LNCaP clone FGC (cell line): Measurements from ENCODE around the gene PIF1.
A peak's percentile ranks its signal among the peaks of the same experiment; 100 is the strongest.
"Not testable (repeated sequence)": the region's sequence is repeated elsewhere in the genome, so short reads cannot be mapped to it uniquely, and the experiment has no call there.

Source experiments
- DNase-seq: peaks from one replicate; pipeline ENCODE4 v3.0.0-alpha.2; 2011; ENCODE audit warnings: low read depth
- H3K4me3 ChIP-seq: 2 replicates; pipeline ENCODE4 v1.5.1; 2011; ENCODE audit warnings: mild to moderate bottlenecking, low read depth, low read length, control low read depth
- TF ChIP-seq, protein P1 (sequence below): IDR thresholded peaks from 2 replicates; pipeline ENCODE4 v1.5.1; 2012; ENCODE audit warnings: mild to moderate bottlenecking; ENCODE audit not compliant: control insufficient read depth, insufficient read depth; ENCODE audit errors: extremely low read depth

PIF1 gene

DNA sequence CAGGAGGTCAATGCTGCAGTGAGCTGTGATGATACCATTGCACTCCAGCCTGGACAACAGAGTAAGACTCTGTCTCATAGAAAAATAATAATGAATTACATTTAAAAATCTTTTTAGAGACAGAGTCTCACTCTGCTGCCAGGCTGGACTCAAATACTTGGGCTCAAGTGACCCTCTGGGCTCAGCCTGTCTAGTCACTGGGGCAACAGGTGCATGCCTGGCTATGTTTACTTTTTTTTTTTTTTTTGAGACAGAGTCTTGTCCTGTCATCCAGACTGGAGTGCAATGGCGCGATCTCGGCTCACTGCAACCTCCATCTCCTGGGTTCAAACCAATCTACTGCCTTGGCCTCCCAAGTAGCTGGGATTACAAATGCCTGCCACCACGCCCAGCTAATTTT, 8.2 kb upstream of the PIF1 start:
- DNase-seq, result no peak

DNA sequence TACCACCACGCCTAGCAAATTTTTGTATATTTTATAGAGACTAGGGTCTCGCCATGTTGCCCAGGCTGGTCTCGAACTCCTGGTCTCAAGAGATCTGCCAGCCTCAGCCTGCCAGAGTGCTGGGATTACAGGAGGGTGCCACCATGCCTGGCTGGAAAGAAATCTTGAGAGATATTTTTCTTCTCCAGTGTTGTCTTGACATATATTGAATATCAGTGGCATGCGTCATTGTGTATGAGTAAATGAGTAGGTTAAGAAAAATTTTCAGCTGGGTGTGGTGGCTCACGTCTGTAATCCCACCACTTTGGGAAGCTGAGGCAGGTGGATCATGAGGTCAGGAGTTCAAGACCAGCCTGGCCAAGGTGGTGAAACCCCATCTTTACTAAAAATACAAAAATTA, 3.5 kb upstream of the PIF1 start:
- TF ChIP-seq, protein P1, sequence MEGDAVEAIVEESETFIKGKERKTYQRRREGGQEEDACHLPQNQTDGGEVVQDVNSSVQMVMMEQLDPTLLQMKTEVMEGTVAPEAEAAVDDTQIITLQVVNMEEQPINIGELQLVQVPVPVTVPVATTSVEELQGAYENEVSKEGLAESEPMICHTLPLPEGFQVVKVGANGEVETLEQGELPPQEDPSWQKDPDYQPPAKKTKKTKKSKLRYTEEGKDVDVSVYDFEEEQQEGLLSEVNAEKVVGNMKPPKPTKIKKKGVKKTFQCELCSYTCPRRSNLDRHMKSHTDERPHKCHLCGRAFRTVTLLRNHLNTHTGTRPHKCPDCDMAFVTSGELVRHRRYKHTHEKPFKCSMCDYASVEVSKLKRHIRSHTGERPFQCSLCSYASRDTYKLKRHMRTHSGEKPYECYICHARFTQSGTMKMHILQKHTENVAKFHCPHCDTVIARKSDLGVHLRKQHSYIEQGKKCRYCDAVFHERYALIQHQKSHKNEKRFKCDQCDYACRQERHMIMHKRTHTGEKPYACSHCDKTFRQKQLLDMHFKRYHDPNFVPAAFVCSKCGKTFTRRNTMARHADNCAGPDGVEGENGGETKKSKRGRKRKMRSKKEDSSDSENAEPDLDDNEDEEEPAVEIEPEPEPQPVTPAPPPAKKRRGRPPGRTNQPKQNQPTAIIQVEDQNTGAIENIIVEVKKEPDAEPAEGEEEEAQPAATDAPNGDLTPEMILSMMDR, result no peak
- DNase-seq, result no peak
- H3K4me3 ChIP-seq, result no peak overlapping the region

More for the DNA sequence above, 8.2 kb upstream of the PIF1 start:
- no peak overlapping the region for H3K4me3 ChIP-seq
- TF ChIP-seq, protein P1, result no peak

DNA sequence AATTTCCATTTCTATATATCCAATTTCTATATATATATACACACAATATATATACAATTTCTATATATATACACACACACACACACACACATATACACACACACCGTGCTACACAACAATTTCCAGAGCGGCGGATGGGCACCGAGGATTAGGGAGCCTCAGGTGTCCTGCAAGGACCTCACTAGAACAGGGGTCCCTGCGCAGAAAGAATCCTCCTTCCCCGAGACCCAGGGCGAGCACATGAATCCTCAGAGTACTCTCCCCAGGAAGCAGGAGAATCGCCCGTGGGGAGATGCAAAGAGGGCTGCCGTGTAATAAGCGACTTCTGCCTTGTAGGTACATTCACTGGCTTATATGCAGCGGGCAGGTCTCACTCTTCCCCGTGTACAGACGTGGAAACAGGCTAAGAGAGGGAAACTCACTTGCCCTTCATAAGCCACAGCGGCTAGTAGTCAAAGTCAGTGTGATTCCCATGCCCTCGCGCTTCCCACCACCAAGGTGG, 467 bp downstream of the PIF1 start:
- peak overlapping the region; percentile 63 for H3K4me3 ChIP-seq
- TF ChIP-seq, protein P1, result no peak
- DNase-seq, result no peak

DNA sequence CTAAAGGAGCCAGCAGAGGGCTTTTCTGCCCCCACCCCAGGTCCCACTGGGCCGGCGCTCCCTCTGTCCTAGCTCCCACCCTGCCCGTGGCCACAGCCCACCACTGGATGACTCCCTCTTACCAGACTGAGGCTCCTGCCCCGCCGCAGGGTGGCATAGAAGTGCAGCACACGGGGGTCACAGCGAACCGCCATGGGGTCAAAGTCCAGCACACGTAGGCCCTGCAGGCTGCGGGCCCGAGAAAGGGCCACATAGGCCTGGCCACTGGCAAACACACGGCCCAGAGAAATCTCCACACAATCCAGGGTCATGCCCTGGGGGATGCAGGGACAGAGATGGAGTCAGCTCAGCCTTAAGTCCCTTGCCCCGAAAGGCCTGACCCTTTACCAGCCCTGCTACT, 9.0 kb downstream of the PIF1 start:
- no peak for DNase-seq
- TF ChIP-seq, protein P1, result no peak
- no peak overlapping the region for H3K4me3 ChIP-seq

DNA sequence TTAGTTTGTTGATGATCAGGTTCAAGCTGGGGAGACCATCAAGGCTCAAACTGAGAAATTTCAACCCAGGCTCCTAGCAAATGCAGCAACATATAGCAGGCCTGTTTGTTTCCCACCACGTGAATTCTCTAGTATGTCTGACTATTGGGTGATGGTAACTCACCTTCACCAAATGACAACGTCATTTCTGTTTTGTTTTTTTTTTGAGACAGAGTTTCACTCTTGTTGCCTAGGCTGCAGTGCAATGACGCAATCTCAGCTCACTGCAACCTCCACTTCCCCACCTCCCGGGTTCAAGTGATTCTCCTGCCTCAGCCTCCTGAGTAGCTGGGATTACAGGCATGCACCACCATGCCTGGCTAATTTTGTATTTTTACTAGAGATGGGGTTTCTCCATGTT, 10.5 kb downstream of the PIF1 start:
- not testable (repeated sequence) for DNase-seq, H3K4me3 ChIP-seq

DNA sequence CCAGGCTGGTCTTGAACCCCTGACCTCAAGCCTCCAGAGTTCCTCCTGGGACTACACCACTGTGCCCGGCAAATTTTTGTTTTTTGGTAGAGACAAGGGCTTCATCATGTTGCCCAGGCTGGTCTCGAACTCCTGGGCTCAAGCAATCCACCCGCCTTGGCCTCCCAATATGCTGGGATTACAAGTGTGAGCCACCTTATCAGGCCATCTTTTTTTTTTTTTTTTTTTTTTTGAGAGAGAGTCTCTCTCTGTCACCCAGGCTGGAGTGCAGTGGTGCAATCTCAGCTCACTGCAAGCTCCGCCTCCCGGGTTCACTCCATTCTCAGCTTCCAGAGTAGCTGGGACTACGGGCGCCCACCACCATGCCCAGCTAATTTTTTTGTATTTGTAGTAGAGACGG, 11.2 kb downstream of the PIF1 start:
- not testable (repeated sequence) for H3K4me3 ChIP-seq

DNA sequence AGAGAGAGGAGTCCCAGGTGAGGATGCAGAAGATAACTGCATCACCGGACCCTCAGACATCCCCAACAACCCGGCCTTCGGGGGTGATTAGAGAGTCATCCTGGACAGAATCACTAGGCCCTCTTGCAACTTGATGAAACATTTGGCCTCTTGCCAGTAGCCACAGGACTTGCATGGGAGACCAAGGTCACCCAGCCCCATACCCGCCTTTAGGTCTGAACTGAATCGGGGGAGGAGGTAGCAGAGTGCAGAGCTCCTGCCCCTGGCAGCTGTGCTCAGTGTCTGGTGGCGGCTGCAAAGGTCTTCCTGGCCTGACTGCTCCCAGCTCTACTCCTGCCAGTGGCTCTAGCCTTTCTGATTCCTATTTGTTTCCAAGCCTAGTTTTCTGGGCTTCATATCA, 12.4 kb downstream of the PIF1 start:
- DNase-seq, result no peak
- H3K4me3 ChIP-seq, result no peak overlapping the region
- TF ChIP-seq, protein P1, result no peak

More for the DNA sequence above, 11.2 kb downstream of the PIF1 start:
- DNase-seq, result not testable (repeated sequence)

DNA sequence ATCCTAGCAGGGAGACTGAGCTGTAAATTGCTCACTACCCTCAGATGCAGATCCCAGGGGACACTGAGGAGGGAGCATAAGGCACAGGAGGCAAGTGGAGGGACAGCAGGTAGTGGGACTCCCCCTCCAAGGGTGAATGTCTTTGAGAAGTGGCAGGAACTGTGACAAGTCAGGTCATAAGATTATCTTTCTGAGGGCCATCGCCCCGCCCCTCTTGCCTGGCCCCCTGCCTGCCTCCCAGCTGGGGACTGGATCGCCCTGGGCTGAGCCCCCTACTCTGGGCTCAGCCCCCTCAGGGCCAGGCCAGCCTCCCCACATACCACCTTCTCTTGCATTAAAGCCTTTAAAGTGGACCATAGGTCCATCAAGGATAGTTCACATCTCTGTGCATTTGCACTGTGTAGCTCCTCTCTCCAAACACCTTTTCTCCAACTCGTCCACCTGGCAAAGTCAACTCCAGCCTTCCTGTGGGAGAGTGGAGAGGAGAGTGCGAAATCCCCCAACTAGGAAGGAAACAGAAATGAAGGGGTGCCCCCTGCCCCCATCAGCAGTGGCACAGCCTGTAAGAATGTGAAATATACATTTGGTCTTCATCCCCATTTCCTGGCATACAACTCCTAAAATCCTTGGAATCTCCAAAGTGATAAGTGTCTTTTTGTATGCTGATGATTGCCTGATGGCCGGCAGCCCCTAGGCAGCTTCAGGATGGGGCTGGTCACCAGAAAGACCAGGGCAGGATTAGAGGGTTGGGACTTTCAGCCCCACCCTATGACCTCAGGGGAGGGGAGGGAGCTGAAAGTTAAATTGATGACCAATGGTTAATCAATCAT, 14.7 kb downstream of the PIF1 start:
- no peak overlapping the region for H3K4me3 ChIP-seq
- TF ChIP-seq, protein P1, result no peak
- no peak for DNase-seq
